ENCODE measurements around the gene MSLN. TPM values are rescaled to one million over a fixed set of nuclear protein-coding genes. Genes with fewer than 3 reads are reported as not detected.
A peak's percentile ranks its signal among the peaks of the same experiment; 100 is the strongest.

The MSLN gene
- total and polyA plus RNA-seq, 9 of the 15 experiments (the other 6 are each of a cell fraction or from before 2014, with no cell fraction given) = not detected

- TF ChIP-seq CEBPZ (IDR thresholded peaks at IDR 0.05; ENCODE audit: borderline replicate concordance, low read depth, low read length) (no peak), ZNF175 (CRISPR knock-in tag; IDR thresholded peaks at IDR 0.05; ENCODE audit: low read depth) (no peak), XRCC5 (IDR thresholded peaks at IDR 0.05; ENCODE audit: low read depth, low read length) (peak; percentile 47), SRF (CRISPR knock-in tag; IDR thresholded peaks at IDR 0.05) (0 out of 4 replicates have a peak, but pooled peaks of 1 of the 2 experiments have one; percentile 14), MTA1 (IDR thresholded peaks at IDR 0.05; ENCODE audit: borderline replicate concordance) (peak; percentile 95), RAD21 (CRISPR knock-in tag; conservative IDR thresholded peaks at IDR 0.05 in 1 of 2, IDR thresholded peaks at IDR 0.05 in 1 of 2) (peak in 1 of 2 experiments; percentile 28; a peak in 2 of 4 replicates), ZBTB2 (IDR thresholded peaks at IDR 0.05) (peak; percentile 69; the same call in 1 of the 2 replicates), CREB3 (tag; conservative IDR thresholded peaks at IDR 0.05; ENCODE audit: low read depth) (no peak), E4F1 (CRISPR knock-in tag; IDR thresholded peaks at IDR 0.05; ENCODE audit: borderline replicate concordance) (peak; percentile 100), SUPT5H (IDR thresholded peaks at IDR 0.05) (peak; percentile 65), CGGBP1 (CRISPR knock-in tag; IDR thresholded peaks at IDR 0.05) (peak; percentile 49; the same call in 1 of the 2 replicates), C11orf30 (IDR thresholded peaks at IDR 0.05; ENCODE audit: low read depth) (peak; percentile 88), POU5F1 (IDR thresholded peaks at IDR 0.05; ENCODE audit: borderline replicate concordance, low read depth, low read length, partially characterized antibody) (peak; percentile 97)
Observed at GRCh38 chr16:740764-741505, 19.6 kb upstream of the MSLN start, which contains the start of gene CIAO3 (continued).
